OCI-LY3 (cell line): ENCODE data around the gene ADCY7.

Source experiments
- H2AFZ ChIP-seq: fragments of 200-600, 300-600 bp; shearing (Covaris generic); 2 replicates; pipeline ENCODE4 v1.6.0; 2014; ENCODE audit warnings: antibody characterized with exemption, low read depth, low read length
- H3K27ac ChIP-seq: fragments of 200-600, 300-600 bp; sonication (generic); 2 replicates; pipeline ENCODE4 v1.5.1; 2014; ENCODE audit warnings: mild to moderate bottlenecking, low read length, moderate library complexity, mixed read lengths
- H3K27me3 ChIP-seq: fragments of 200-600, 300-600 bp; sonication (generic); 2 replicates; pipeline ENCODE4 v1.6.1; 2014; ENCODE audit warnings: low read depth, low read length, mixed read lengths
- H3K36me3 ChIP-seq: fragments of 200-600, 300-600 bp; sonication (generic); replicated peaks from 2 replicates; pipeline ENCODE3; 2014; ENCODE audit warnings: low read depth, low read length, mixed read lengths
- H3K4me1 ChIP-seq: fragments of 300-600, 200-600 bp; sonication (generic); 2 replicates; pipeline ENCODE4 v1.6.1; 2014; ENCODE audit warnings: low read length, mixed read lengths
- H3K4me2 ChIP-seq: fragments of 200-600, 300-600 bp; sonication (generic); 2 replicates; pipeline ENCODE4 v1.6.1; 2014; ENCODE audit warnings: low read length, mixed read lengths
- H3K4me3 ChIP-seq: fragments of 300-600, 200-600 bp; sonication (generic); 2 replicates; pipeline ENCODE4 v1.5.1; 2014; ENCODE audit warnings: antibody characterized with exemption, mild to moderate bottlenecking, low read length, moderate library complexity
- H3K79me2 ChIP-seq: fragments of 300-600, 200-600 bp; shearing (Covaris generic); 2 replicates; pipeline ENCODE4 v1.6.1; 2014; ENCODE audit warnings: mild to moderate bottlenecking, low read length, mixed read lengths
- H3K9ac ChIP-seq: fragments of 300-600, 200-600 bp; shearing (Covaris generic); 2 replicates; pipeline ENCODE4 v1.6.0; 2014; ENCODE audit warnings: mild to moderate bottlenecking, low read length, moderate library complexity
- H3K9me3 ChIP-seq: fragments of 200-600, 300-600 bp; shearing (Covaris generic); 2 replicates; pipeline ENCODE4 v1.6.1; 2014; ENCODE audit warnings: low read length, mixed read lengths; ENCODE audit not compliant: insufficient read depth
- H4K20me1 ChIP-seq: fragments of 200-600, 300-600 bp; sonication (generic); 2 replicates; pipeline ENCODE4 v1.6.1; 2016; ENCODE audit warnings: low read length, mixed read lengths; ENCODE audit not compliant: insufficient read depth
- CTCF ChIP-seq: fragments of 200-600, 300-600 bp; sonication (generic); IDR thresholded peaks from 2 replicates; pipeline ENCODE4 v1.5.1; 2014; ENCODE audit warnings: antibody characterized with exemption, low read length, low read depth
- EZH2phosphoT487 ChIP-seq: fragments of 200-600 bp; shearing (Covaris generic); IDR thresholded peaks from 2 replicates; pipeline ENCODE4 v1.6.1; 2018; ENCODE audit warnings: antibody characterized with exemption, mixed run types, low read depth

The ADCY7 gene

GRCh38 chr16:50295541-50296132 lies 29.3 kb downstream of the ADCY7 start:
- Histone ChIP-seq H3K9ac (no peak overlapping the region), H3K4me2 (no peak overlapping the region), H3K4me3 (no peak overlapping the region), H3K9me3 (no peaks in the 10 kb centered on the region), H3K36me3 (peaks cover 32% of the 10 kb centered on the region), H3K27ac (no peak overlapping the region), H3K27me3 (no peaks in the 10 kb centered on the region), H4K20me1 (peaks cover 9% of the 10 kb centered on the region; the same call in 1 of the 2 replicates), H2AFZ (no peak overlapping the region), H3K79me2 (no peaks in the 10 kb centered on the region), H3K4me1 (no peaks in the 10 kb centered on the region)
- TF ChIP-seq EZH2phosphoT487, result no peak
- no peak for TF ChIP-seq CTCF

GRCh38 chr16:50296807-50297206 lies 30.5 kb downstream of the ADCY7 start:
- no peaks in the 10 kb centered on the region for H3K4me1 ChIP-seq
- no peaks in the 10 kb centered on the region for H3K27me3 ChIP-seq
- no peaks in the 10 kb centered on the region for H3K79me2 ChIP-seq
- H3K27ac ChIP-seq, result no peak overlapping the region
- H3K36me3 ChIP-seq, result peaks cover 29% of the 10 kb centered on the region
- no peak overlapping the region for H3K9ac ChIP-seq
- peaks cover 9% of the 10 kb centered on the region; the same call in 1 of the 2 replicates for H4K20me1 ChIP-seq
- no peak overlapping the region for H2AFZ ChIP-seq
- no peak overlapping the region for H3K4me3 ChIP-seq
- no peaks in the 10 kb centered on the region for H3K9me3 ChIP-seq
- TF ChIP-seq EZH2phosphoT487 (no peak), CTCF (no peak)
- no peak overlapping the region for H3K4me2 ChIP-seq

GRCh38 chr16:50297301-50298074 lies 31.1 kb downstream of the ADCY7 start:
- Histone ChIP-seq H3K27me3 (no peaks in the 10 kb centered on the region), H2AFZ (no peak overlapping the region), H3K79me2 (no peaks in the 10 kb centered on the region), H3K27ac (no peak overlapping the region), H3K9ac (no peak overlapping the region), H3K4me1 (no peaks in the 10 kb centered on the region), H3K4me2 (no peak overlapping the region), H3K4me3 (no peak overlapping the region), H4K20me1 (peaks cover 9% of the 10 kb centered on the region; the same call in 1 of the 2 replicates), H3K36me3 (peaks cover 25% of the 10 kb centered on the region), H3K9me3 (no peaks in the 10 kb centered on the region)
- TF ChIP-seq EZH2phosphoT487 (no peak), CTCF (no peak)

- H3K36me3 ChIP-seq, result peaks cover 19% of the 10 kb centered on the region
These were observed 31.7 kb downstream of the ADCY7 start for GRCh38 chr16:50298075-50298460.

More at GRCh38 chr16:50298075-50298460, 31.7 kb downstream of the ADCY7 start:
- H3K9me3 ChIP-seq, result no peaks in the 10 kb centered on the region
- H3K4me2 ChIP-seq, result no peak overlapping the region
- peaks cover 5% of the 10 kb centered on the region; the same call in 1 of the 2 replicates for H4K20me1 ChIP-seq
- no peak overlapping the region for H3K27ac ChIP-seq
- H3K4me3 ChIP-seq, result no peak overlapping the region
- no peak for TF ChIP-seq EZH2phosphoT487
- no peak for TF ChIP-seq CTCF
- no peak overlapping the region for H2AFZ ChIP-seq
- no peaks in the 10 kb centered on the region for H3K79me2 ChIP-seq
- no peaks in the 10 kb centered on the region for H3K27me3 ChIP-seq
- no peak overlapping the region for H3K9ac ChIP-seq
- H3K4me1 ChIP-seq, result no peaks in the 10 kb centered on the region
